NCI-H1436 (cell line): ENCODE results near the gene LARP1.
"Not testable (repeated sequence)": the region's sequence is repeated elsewhere in the genome, so short reads cannot be mapped to it uniquely, and the experiment has no call there.

Experiments used
- DNase-seq: peaks from one replicate; lab custom pipeline; 2025; lab: John Stamatoyannopoulos, UW

Gene LARP1

DNA sequence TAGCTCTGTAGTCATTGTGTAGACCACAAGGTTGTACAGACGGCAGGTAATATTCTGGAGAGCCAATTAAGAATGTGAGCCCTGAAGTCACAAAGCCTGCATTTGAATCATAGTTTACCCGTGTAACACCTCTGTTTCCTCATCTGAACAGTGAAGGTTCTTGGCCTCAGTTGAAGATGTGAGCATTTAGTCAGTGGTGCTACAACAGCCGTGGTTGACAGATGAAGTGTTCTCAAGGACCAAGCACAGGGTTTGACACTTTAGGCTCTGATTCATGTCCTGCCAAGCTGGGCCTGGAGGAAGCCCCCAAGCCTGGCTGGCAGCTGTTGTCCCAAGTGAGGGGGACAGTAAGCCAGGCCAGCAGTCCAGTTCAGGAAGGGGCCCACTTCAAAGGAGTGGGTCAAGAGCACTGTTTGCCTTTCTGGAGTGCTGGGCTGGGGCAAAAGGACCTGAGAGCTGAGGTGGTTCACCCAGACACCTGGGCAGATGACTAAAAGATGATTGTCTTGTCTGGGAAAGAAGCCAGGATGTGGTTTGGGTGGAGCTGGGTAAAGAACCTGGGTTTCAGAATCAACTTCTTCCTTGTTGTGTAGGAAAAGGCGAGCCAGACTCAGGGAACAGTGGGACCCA, 74.5 kb downstream of the LARP1 start:
- no peak for DNase-seq

DNA sequence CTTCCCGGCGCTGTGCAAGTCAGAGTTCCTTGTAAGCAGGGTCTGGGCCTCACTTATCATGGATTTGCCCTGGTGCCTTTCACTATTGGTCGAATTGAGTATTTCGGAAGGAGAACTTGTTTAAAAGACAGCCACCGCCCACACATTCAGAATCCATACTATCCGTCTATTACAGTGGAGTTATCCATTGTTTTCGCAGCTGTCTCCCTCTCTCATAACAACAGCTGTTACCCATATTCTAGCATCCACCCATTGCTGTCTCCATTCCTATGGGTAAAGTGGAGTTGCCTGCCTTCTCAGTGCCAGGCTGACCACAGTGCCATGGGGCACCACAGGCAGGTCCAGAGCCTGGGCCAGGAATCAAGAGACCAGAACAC, 75.0 kb downstream of the LARP1 start:
- no peak for DNase-seq

DNA sequence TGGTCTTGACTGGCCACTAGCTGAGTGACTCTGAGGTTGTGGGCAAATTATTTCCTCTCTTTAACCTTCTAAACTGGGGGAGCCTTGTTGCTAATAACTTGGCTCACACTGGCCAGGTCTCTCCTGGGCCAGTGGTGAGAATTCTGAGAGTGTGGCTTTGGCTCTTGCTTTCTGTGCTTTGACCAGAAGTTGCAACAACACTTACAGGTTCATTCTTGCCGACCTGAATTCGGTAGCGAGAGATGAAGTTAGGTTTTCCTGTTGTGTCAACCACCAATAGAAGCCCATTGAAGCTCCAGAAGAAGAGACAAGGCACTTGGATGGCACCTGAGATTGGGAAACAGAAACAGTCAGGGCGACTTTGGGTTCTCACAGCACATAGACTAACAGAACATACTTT, 75.4 kb downstream of the LARP1 start:
- DNase-seq, result no peak

DNA sequence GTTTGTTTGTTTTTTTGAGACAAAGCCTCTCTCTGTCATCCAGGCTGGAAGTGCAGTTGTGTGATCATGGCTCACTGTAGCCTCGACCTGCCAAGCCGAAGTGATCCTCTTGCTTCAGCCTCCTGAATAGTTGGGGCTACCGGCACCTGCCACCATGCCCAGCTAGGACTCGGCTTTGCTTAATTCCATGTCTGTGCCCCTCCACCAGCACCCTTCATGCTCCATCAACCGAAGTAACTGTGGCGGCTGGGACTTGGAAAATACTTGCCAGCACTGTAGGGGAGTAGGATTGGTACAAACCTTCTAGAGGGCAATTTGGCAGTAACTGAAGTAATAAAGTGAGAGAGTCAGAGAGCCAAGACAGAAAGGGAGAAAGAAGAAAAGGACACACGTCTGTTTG, 76.3 kb downstream of the LARP1 start:
- DNase-seq, result no peak

DNA sequence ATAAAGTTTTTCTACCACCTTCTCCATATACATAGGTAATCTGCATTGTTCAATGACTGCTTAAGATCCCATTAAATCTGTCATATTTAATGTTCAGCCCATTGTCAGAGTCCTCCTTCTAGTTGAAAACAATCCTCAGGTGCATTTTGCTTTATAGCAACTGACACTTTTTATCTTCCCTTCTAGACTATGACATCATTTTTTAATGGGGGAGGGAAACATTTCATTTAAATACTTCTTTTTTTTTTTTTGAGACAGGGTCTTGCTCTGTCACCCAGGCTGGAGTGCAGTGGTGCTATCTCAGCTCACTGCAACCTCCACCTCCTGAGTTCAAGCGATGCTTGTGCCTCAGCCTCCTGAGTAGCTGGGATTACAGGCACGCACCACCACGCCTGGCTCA, 77.6 kb downstream of the LARP1 start:
- DNase-seq, result not testable (repeated sequence)

DNA sequence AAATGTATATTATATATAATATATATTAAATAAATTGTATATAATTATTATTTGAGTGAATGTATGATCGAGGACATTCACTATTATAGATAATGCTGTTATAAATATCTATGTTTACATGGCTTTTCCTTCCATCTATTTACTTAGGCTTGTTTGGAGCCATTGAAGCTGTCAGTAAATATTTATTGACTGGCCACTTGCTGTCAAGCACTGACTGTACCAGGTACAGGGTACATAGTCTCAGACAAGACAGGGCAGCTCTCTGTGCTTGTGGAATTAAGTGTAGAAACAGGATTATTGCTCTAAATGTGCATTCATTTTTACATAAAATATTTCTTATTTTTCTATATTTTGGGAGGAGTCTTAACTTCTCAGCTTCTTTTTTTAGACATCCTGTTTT, 78.9 kb downstream of the LARP1 start:
- no peak for DNase-seq

DNA sequence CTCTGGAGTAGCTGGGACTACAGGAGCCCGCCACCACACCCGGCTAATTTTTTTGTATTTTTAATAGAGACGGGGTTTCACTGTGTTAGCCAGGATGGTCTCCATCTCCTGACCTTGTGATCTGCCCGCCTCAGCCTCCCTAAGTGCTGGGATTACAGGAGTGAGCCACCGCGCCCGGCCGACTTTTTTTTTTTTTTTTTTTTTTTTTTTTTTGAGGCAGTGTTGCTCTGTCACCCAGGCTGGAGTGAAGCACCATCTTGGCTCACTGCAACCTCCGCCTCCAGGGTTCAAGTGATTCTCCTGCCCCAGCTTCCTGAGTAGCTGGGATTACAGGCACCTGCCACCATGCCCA, 80.5 kb downstream of the LARP1 start:
- DNase-seq, result not testable (repeated sequence)

DNA sequence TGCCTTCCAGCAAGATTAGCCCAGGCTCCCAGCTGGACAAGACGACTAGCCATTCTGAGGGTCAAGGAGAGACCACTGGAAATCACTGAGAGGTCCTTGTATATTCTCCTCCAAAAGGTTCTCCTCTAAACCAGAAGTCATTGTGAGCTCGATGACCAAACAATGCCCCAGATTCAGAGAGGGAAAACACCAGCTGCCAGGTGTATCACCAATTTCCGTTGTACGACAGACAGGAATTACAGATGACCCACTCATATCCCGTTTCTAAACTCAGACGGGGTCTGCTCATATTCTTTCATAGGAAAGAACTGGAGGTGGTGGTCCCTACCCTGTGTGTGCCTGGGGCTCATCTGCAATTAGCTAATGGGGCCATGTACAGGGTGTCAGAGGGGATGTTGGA, 81.0 kb downstream of the LARP1 start:
- no peak for DNase-seq

DNA sequence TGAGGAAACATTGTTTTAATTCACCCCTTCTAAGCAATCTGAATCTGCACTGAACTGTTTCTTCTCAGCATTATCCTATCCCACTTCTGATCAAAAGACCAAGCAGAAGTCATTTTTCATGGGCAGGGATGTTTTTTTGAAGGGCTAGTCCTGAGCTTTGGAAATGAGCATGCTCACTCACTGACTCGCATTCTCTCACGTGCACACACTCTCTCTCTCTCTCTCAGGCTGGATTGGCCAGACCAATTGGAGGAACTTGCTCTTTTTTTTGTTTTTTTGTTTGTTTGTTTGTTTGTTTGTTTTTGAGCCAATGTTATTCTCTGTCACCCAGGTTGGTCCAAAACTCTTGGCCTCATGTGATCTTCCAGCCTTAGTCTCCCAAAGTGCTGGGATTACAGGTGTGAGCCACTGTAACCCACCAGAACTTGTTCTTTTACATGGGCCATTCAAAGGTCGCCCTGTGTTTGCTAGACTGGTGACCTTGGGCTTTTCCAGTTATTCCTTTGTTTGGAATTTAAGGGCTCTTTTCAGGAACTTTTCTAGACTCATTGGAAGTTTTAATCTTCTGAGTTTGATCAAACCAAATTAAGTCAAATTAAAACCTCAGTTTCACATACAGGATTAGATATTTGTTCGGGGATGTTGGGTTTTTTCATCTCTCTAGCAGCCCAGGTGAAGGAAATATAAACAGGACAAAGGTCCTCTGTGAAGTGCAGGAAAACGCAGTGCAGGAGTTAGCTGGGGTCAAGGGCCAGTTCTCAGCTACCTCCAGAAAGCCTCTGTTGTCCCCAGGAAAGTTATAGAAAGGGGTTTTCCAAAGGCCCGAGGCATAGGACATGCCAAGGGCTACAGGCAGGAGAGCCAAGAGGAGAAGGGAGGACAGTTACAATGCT, 82.1 kb downstream of the LARP1 start:
- DNase-seq, result no peak

DNA sequence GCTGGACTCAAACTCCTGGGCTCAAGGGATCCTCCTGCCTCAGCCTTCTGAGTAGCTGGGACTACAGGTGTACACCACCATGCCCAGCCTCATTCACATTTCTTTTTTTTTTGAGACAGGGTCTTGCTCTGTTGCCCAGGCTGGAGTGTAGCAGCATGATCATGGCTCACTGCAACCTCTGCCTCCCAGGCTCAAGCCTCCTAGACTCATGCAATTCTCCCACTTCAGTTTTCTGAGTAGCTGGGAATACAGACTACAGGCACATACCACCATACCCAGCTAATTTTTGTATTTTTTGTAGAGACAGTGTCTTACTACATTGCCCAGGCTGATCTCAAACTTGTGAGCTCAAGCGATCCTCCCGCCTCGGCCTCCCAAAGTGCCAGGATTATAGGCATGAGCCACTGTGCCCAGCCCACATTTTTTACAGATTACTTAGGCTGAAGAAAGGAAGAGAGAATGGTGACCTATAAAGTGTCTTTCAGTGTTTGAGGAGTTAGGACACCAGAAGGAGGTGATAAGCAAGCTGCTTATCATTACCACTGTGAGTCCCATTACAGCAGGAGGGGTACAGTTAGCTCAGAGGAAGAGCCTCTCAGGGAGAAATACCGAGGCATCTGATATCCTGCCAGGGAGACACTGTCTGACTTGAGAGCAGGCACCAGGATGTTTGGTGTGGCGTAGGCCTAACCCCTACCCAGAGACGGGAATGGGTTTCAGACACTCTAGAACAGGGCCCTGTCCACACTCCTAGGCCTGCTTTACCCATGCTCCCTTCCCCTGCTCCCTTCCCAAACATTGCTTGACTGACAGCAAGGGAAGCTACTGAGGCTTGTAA, 85.5 kb downstream of the LARP1 start:
- no peak for DNase-seq

DNA sequence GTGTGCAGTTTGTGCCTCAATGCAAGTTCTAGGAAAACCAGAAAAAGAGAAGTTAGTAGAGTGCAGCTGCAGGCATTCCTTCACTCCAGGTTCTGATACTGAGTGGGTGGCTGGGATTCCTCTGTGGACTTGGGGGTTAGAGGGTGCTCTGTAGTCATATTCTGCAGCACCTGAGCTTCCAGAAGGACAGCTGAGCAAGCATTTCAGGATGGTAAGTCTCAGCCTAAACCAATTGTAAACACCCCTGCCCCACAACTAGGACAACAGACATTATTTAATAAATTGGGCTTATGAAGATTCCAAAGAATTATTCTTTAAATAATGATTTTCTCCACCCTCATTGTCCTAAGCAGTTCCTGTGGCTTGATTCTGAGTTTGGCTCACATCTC, 86.1 kb downstream of the LARP1 start:
- DNase-seq, result no peak

DNA sequence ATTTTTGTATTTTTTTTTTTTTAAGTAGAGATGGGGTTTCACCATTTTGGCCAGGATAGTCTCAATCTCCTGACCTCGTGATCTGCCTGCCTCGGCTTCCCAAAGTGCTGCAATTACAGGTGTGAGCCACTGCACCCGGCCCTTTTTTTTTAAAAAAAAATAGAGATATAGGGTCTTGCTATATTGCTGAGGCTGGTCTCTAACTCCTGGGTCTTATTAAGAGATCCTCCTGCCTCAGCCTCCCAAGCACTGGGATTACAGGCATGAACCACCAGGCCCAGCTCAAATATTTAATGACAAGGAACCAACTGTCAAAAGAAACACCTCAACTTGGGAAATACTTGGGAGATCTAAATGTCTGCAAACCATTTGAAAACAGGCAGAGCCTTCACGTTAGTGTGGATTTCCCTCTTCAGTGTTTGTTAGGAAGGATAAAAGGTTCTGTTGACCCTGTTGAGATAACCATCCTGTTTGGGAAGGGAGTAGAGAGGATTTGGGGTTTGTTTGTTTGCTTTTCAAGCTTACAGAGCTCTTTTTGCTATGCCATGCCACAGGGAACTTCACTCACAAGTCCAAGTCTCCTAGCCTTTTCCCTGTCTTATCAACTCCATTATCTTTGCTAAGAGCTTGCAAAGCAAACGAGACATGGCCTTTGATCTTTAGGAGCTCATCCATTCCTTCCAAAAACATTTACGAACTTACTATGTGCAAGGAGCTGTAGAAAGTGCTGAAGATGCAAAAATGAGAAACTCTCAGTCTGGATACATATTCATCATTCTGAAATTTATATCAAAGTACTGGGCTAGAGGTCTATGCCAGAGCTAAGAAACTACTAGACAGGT, 87.7 kb downstream of the LARP1 start:
- no peak for DNase-seq

DNA sequence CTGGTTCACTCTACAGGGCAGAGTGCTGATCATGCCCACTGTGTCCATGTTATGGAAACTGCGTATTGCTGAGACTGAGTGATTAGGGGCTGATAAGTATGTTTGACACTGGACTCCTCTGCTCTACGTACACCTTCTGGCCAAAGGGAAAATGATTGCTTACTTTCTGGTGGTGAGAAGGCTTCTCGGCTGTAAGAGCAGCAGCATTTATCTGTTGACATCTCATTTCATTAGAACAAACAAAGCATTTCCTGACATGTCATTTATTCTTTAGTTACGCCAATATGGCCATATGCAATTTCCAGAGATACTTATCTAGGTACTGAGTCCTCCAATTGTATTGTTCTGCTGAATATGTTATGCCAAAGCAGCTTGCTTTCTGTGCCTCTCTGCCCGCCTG, 89.6 kb downstream of the LARP1 start:
- no peak for DNase-seq

DNA sequence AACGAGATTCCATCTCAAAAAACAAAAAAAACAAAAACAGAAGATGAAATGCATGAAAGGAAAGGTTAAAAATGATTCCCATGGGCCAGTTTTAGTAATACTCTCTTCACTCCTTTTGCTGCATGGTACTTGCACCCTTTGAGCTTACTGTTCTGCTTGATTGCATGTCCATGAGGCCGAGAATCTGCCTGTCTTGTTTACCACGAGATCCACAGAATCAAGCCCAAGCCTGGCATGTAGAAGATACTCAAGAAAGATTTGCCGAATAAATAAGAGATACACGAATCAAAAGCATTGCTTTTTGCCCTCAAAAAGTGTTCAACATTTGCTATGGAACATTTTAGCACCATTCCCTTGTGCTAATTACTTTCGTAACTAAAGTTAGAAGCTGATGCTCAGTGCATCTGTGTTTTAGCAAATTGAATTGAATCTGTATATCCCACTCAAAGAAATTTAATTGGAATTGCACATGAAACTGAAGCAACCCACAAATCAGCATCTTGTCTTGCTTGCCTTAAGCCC, 94.1 kb downstream of the LARP1 start:
- no peak for DNase-seq

DNA sequence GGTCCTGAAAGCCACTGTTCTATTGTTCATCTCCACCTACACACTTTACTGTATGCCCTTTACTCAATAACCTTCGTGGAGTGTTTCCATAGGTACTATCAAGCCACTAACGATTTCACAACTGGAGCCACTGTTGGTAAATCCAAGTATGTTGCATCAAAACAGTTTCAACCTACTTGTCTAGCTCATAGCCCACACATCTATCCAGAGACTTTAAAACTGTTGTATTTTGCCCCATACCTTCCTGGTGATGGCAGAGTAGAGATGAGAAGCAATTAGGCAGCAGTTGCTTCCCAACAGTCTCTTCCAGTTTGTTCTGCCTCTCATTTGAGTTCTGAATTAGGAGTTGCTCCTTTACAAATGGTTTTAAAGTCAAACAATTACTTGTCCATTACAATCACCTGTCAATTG, 94.6 kb downstream of the LARP1 start:
- DNase-seq, result no peak

DNA sequence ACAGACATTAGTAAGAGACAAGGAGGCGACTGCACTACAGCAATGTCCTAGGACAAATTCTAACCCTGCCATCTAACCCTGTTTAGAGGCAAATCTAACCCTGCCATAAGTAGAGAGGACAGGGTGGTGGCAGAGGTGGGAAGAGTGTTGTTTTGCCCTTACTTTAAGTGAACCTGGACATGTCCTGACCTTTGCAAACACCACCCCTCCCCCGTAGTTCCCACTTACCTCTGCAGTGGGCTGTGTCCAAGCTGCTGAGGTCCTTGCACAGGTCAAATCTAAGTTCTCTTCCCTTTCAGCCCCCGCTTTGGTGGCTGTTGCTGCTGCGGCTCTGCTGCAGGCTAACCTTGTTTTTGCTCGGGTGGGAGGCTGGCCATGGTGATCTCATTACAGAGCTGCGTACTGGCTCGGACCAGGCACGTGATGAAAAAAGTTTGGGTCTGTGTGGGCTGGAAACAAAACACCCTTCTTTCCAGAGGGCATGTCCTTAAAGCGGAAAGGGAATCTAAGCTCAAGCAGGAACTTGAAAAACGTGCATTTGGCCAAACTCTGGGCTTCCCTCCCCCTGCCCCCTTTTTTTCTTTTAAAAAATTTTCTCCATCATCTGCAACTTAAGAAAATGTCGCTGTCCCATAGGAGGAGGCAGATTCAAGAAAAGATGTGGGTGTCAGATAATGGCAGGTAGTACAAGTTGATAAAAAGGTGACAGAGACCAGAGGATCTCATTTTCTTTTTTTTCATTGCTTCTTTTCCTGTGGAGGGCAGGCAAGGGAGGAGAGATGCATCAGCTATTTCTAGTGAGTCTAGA, 95.3 kb downstream of the LARP1 start, which contains the start of gene FAXDC2:
FAXDC2 (minus strand) TSS at position 349 of the 808 bp plus-strand sequence. CDS start 12,425 bp downstream, outside the sequence.
- no peak for DNase-seq

DNA sequence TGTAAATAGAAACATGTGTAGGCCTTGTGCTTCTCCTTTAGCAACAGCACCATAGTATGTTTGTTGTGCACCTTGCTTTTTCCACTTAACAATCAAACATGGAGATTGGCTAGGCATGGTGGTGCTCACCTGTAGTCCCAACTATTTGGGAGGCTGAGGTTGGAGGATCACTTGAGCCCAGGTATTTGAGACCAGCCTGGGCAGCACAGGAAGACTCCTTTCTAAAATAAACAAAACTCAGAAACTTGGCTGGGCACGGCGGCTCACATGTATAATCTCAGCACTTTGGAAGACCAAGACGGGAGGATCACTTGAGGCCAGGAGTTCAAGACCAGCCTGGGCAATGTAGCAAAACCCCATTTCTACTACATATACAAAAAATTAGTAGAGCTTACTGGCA, 96.2 kb downstream of the LARP1 start:
- DNase-seq, result no peak

DNA sequence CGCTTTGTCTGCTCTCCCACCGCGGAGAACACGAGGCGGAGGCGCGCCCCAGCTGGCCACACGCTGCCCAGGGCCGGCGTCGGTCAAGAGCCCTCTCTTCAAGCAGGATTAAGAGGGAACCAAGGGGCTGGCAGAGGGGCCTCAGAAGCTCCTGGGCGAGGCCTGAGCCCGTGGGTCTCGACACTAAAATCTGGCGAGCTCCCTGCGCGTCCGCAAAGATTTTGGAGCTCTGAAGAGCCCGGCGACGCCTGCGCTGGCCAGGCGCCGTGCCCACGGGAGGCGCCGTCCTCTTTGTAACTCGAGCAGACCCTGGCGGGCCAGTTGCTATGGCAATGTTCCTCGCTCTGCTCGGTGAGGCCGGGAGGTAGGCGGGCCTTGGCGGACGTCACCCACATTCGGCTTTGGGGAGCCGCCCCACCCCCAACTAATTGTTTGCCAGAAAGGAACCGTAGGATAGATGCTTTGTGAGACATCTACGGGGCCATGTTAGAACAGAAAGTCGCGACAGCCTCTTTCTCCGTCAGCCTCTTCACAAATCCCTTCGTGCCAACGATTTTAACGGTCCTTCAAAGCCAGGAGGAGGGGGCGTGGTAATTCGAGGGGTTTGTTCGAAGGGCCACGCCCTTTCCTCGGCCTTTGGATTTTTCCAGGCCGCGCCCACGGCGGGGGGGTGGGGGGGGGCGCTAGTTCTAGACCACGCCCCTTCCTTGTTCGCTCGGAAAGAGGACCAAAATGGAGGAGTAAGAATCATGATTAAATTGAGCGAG, 102.5 kb downstream of the LARP1 start:
- DNase-seq, result peak; percentile 97

DNA sequence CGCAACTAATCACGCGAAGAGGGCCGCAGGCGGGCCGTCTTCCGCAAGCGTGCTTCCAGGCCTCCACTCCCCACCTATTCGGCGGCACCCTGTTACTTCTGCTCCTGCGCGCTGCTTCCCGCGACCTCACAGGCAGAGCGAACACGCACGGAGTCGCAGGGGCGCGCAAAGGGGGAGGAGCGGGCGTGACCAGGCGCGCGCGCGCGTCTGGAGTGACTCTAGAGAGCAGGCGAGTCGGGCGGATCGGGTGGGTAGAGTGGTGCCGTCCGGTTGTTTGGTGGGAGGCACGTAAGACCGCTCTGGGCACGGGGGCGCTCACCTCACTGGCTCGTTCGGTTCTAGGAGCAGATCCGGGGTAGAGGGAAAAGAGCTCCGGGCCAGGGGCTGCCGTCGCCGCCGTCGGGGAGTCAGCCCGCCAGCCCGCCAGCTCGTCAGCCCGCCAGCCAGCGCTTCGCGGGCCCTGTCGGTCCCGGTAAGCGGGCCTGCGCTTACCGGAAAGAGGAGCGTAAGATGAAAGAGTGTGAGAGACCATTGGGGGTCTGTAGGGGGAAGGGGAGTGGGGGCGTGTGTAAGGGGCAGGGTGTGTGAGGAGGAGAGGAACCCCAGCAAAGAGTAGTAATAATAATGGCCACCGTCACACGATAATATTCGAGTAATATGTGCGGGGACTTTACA, 103.3 kb downstream of the LARP1 start, which contains the start of gene CNOT8:
CNOT8 (plus strand) TSS at position 331 of the 675 bp plus-strand sequence. CDS start 4,652 bp downstream, outside the sequence.
- DNase-seq, result peak; percentile 97
